Sciatic nerve (tissue), 2 donors: ENCODE results near the gene NDUFA8. TPM values are rescaled to one million over a fixed set of nuclear protein-coding genes. Genes with fewer than 3 reads are reported as not detected.

Experiments
- ATAC-seq: fragments of 200-7000 bp; cut with Tn5 transposase; one replicate; pipeline ENCODE4 v1.9.1; 2020; ENCODE audit warnings: mild to moderate bottlenecking, moderate library complexity
- DNase-seq: peaks from one replicate; pipeline ENCODE4 v3.0.0-alpha.2; 2020; ENCODE audit warnings: low spot score
- intact Hi-C: fragments of 100-400 bp; cut with DNase I; formaldehyde crosslinking; loops from one replicate; pipeline ENCODE4 v1.14.2; 2022
- total RNA-seq: library from RNA; stranded (reverse); fragmentation: NEBNext Ultra II Directional; extraction: Animal tissue kit (Norgen Biotek cat#: 25700); gene quantifications from one replicate; pipeline ENCODE4 v1.2.1, GENCODE V29; 2021
- donor health status: DM: no; HTN: no; CAD: no.
- donor health status: DM: no; HTN: no; CAD: no.

NDUFA8 gene
- total RNA-seq, 1 donor from 2014 or later: 31.9 TPM

DNA sequence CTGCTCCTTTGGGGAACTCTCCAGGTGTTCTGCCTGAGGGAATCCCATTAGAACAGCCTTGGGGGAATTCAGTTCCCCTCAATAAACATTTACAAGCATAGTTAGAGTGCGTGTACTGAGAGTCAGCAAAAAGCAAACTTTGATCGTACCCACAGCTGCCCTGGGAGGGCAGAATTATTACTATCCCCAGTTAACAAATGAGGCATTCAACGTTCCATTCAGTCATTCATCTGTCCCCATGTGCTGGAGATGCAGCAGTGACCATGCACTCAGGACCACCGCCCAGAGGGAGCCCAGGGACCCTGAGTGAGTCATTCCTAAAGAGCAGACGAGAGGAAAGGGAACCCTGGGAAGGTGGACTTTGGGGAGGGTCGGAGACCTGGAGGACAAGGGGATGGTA is 47.3 kb downstream of the NDUFA8 start:
- intact Hi-C loops: no loop called here
- DNase-seq (no peak), ATAC-seq (no peak)

DNA sequence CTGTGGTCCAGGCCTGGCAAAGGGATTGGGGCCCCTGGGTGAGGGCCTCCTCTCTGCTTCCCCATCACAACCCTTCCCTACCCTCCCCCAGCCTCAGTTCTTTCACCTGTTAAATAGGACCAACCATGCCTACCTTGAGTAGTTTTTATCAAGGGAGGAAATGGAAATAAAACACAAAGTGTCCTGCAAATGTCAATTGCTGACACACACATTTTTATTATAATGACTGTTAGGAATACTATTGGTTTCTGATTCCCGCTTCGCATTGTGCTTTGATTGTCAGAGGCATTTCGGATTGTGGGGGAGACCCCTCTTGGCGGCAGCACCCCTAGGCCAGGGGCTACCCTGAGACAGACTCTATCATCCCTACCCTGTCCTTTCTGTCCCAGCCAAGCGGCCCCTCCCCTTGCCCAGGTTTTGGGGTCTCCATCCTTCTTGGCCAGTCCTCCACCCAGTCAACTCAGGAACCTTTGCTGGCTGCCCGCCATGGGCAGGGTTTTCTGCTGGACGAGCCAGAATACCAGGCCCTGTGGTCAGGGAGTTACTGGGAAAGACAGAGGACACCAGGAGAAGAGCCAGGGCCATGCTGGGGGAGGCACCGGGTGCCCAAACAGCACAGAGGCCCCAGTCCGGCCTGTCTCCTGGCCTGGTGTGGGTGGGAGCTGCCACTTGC is 48.0 kb downstream of the NDUFA8 start:
- DNase-seq (no peak), ATAC-seq (no peak)
- intact Hi-C loops: no loop called here

- ATAC-seq (no peak), DNase-seq (no peak)
- intact Hi-C loops: no loop called here
These were observed 49.3 kb downstream of the NDUFA8 start for GRCh38 chr9:122110100-122110833.

DNA sequence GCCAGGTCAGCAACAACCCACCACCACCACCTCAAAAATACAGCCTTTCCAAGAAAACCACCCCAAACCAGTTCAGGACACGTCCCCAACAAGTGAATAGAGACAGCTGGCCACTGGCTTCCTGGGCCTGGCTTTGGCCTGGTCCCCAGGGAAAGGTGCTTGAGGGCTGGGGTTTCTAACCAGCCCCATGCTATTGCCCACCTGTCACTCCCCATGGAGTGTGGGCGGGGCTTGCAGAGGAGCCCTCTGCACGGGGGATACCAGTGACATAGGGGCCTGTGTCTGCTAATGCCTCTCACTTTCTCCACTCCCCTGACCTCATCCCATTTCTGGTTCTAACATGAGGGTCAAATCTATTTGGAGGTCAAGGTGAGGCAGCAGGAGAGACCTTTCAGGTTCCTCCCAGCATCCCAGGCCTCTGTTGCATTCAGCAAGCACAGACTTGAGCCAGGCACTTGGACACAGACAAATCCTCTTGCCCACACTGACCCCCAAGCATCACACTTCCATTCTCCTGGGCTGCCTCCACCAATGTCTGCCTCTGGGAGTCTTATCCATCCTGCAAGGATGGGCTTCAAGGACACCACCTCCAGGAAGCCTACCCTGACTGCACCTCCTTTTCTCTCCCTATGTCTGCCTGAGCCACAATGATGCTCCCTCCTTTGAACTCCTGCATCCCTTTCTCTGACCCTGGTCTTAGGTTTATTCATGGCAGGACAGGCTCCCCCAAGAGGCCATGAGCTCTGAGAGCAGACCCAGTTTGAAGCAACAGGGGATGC is 50.4 kb downstream of the NDUFA8 start:
- intact Hi-C loops: no loop called here
- ATAC-seq (no peak), DNase-seq (no peak)

GRCh38 chr9:122107291-122107805 is 52.2 kb downstream of the NDUFA8 start:
- intact Hi-C loops: no loop called here
- DNase-seq (no peak), ATAC-seq (no peak)

- ATAC-seq (no peak), DNase-seq (no peak)
- intact Hi-C loops: no loop called here
These were observed 53.0 kb downstream of the NDUFA8 start for GRCh38 chr9:122106576-122106975.

- ATAC-seq (no peak), DNase-seq (no peak)
- intact Hi-C loops: no loop called here
These were observed 55.6 kb downstream of the NDUFA8 start for GRCh38 chr9:122103985-122104384.

DNA sequence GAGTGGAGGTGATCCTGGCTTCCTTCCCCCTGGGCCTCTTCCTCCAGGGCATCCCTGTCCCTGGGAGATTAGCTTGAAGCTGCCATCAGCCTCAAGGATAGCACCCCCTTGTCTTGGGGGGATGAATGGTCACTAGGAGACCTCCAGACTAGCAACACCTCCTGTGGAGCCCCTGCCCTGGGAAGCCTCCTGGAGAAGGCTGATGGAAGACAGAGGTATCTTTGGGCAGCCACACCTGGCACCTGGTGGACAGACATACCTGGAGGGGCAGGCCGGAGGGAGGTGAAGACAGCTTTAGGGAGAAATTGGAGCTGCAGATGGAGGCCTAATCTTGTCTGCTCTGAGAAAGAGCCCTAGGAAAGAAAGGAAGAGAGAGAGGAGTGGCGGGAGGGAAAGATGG is 57.4 kb downstream of the NDUFA8 start:
- intact Hi-C loops: no loop called here
- ATAC-seq: no peak
- DNase-seq: no peak

DNA sequence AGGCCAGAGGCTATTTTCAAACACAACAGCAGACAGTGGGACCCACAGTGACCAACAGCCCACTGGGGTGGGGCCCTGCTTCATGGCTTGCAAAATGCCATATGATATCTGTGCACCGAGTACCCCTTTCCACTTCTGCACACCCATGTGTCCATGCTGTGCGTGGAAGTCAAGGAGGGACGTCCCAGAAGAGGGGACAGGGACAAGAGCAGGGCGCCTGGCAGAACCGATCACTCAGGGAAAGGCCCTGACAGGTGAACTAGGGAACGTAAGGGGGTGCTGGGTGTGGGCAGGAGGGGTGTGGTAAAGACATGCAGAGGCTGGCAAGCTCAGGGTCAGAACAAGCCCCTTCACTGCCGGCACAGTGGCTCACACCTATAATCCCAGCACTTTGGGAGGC is 58.8 kb downstream of the NDUFA8 start:
- no peak for DNase-seq
- intact Hi-C loops: no loop called here
- ATAC-seq: no peak

GRCh38 chr9:122099271-122099869 is 60.2 kb downstream of the NDUFA8 start:
- intact Hi-C loops: loop anchor here (10.0 kb wide), 1 partner anchor 715 kb away; no protein-coding TSS in a partner anchor
- peak; percentile 92 for DNase-seq
- peak; percentile 91 for ATAC-seq

- ATAC-seq (no peak), DNase-seq (no peak)
- intact Hi-C loops: loop anchor here (10.0 kb wide), 1 partner anchor 717 kb away; no protein-coding TSS in a partner anchor
These were observed 61.8 kb downstream of the NDUFA8 start for GRCh38 chr9:122097679-122098315.

- intact Hi-C loops: loop anchor here (10.0 kb wide), 1 partner anchor 718 kb away; no protein-coding TSS in a partner anchor
- DNase-seq (no peak), ATAC-seq (no peak)
These were observed 62.8 kb downstream of the NDUFA8 start for GRCh38 chr9:122096620-122097415.

DNA sequence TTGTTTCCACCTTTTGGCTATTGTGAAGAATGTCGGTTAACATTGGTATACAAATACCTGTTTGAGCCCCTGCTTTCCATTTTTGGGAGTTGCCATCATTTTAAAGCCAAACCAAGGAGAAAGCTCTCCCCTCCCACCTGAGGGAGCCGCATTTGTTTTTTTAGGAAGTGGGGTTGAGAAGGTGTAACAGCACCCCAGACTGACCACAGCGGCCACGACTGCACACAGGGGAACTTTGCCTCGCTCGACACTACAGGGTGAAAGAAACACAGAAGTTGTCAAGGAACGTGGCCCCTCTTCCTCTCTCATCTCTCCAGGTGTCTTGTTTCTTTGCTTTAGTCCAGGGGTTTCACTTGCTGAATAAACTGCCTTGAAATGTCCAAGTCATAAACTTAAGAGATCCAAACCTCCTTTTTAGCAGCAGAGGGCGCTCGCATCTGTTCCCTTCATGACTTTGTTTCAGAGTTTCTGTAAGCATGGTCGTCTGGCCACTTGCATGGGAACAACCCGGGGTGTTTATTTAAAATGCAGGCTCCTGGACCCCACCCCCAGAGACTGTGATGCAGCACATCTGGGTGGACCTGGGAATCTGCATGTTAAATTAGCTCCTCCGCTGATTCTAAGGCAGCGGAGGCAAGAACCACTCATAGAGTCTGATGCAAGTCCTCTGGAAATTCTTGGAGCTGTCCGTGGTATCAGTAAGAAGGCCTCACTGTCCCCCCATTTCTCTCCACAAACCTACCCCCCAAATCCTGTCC is 64.4 kb downstream of the NDUFA8 start:
- DNase-seq: no peak
- intact Hi-C loops: loop anchor here (10.0 kb wide), 1 partner anchor 720 kb away; no protein-coding TSS in a partner anchor
- ATAC-seq: no peak
